ENCODE results near the gene CACNA1C.
A peak's percentile ranks its signal among the peaks of the same experiment; 100 is the strongest.

The CACNA1C gene

GRCh38 chr12:2378835-2379330 lies 326.1 kb downstream of the CACNA1C start:
- DNase-seq = no peak

- no peak for DNase-seq
Observed at GRCh38 chr12:2380946-2381345, 328.2 kb downstream of the CACNA1C start.

DNA sequence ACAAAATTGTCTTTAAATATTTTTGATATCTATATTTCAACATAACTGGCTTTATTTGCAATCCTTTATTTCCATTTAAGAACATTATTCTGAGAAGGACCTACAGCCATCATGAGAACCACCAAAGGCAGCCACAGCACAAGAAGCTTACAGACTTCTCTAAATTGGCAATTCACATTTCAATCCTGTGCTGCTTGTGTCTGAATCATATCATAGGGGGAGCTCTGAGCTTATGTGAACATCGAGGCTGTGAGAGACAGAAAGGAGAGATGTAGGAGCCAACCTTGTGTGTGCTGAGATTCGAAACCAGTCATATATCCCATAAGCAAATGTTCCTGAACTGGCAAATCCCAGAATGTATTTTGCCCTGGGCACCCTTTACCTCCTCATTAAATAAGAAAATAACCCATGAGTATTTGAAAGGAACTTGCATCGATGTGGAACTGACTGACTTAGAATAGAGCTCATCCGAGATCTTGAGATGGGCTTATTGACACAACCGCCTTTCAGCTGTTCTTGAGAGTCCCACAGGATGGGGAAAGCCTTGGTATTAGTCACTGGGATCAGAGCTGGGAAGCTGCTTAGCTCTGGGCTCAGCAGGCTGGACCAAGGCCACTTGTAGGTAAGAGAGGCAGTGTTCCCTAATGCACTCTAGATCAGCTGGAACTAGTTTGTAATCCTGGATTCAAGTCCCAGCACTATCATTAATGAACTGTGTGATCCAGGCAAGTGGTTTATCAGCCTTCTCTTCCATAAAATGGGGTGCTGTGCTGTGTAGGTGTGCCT lies 329.8 kb downstream of the CACNA1C start:
- DNase-seq = no peak

DNA sequence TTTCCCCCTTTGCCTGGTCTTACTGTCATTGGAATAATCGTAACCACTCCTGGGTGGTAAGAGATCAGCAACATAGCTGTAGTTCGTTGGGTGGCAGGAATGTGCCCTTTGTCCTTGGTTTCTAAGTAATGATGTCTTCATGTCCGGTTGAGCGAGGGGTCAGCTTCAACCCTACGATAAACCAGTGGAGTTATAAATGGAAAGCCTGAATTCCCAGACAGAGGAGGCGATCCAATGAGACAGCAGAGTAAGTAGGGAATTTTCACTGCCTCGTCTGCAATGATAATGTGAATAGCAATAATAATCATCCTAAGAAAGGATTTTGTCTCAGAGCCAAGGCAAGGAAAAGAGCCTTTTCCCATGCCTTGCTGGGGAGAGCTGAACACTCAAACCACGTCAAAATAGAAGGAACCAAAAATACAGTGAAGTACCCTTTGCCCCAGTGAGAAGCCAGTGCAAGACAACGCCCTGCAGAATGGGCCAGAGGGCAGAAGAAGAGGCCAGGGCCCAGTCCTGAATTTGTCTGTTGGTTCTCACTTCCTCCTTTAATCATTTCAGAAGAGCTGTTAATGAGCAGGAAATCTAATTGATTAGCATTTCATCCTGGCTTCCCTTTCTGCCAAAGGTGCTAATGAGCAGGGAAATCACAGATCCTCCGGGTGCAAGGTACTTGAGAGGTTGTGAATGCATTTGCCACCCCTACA lies 330.7 kb downstream of the CACNA1C start:
- DNase-seq = no peak

DNA sequence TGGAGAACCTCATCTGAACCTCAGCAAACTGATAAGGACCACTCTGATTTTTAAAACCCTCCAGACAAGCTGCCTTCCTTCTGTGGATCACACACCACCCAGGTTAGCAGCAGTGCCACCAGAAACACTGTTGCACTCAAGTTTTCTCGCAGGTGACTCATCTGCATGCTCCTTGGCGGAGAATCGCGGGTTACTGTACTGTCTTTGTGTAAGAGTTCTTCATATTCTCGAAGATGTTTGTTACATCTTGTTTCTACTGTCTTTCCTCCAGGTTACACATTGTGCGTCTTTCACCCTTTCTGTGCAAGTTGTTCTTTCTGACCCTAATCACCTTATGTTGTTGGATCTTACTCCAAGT lies 331.2 kb downstream of the CACNA1C start:
- no peak for DNase-seq

GRCh38 chr12:2384533-2385351 lies 332.0 kb downstream of the CACNA1C start:
- no peak for DNase-seq

DNA sequence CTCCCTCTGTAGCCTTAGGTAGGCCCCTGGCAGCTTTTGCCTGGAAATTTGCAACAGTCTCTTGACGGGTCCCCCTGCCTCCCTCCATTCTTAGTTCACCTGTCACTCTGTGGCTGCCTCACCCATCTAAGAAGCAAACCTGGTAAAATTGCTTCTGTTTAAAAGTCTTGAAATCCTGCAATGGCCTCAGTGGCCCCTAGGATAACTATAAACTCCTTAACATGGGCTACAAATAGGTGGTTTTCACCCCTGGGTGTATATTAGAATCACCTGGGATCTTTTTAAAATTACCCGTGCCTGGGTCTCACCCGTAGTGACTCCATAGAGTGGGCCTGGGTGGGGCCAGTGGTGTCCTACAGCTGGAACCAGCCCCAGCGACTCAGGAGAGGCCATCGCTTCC lies 332.7 kb downstream of the CACNA1C start:
- no peak for DNase-seq

- DNase-seq = no peak
Observed at GRCh38 chr12:2386566-2386965, 333.8 kb downstream of the CACNA1C start.

GRCh38 chr12:2387103-2387834 lies 334.5 kb downstream of the CACNA1C start:
- DNase-seq = peak; percentile 70

GRCh38 chr12:2389079-2389790 lies 336.4 kb downstream of the CACNA1C start:
- no peak for DNase-seq

- no peak for DNase-seq
Observed at GRCh38 chr12:2390133-2390532, 337.3 kb downstream of the CACNA1C start.

DNA sequence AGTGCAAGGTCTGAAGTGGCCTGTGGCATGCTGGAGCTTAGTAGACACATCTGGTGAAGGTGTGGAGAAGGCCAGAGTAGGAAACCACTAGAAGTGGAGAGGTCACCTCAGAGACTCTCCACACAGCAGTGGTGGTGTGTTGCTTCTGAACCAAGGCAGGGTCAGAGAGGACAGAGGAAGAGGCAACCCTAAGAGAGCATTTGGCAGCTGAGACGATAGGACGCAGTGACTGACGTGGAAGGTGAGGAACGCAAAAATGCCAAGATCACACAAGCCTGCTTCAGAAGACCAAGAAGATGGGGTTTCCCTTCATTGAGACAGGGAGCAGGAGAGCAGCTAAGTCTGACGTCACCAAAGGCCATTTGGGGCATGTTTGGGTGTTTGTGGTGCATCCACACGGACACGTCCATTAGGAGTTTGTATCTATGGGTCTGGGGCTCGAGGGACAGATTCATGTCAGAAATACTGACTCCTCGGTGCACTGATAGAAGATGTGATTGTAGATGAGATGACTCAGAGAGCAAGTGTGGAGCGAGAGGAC lies 338.1 kb downstream of the CACNA1C start:
- DNase-seq = no peak

GRCh38 chr12:2391740-2392331 lies 339.0 kb downstream of the CACNA1C start:
- no peak for DNase-seq

DNA sequence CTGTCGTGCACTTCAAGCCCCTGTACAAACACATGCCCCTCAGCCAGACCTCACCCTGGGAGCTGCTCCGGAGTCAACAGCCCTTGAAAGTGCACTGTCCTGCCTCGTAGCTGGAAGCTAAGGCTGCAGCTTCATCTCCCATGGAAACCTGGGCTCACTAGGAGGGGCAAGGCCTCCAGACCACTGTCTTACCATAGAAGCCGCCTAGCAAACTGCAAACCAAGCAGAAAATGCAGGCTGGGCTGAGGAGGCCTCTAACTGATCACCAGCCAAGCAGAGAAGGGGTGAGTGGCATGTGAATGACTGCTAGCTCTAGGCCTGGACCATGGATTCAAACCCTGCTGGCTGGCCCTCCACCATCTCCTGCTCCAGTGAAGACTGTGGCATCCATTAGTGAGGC lies 340.2 kb downstream of the CACNA1C start:
- no peak for DNase-seq

GRCh38 chr12:2393996-2394395 lies 341.2 kb downstream of the CACNA1C start:
- no peak for DNase-seq

GRCh38 chr12:2395354-2395977 lies 342.7 kb downstream of the CACNA1C start:
- DNase-seq = peak; percentile 73

- no peak for DNase-seq
Observed at GRCh38 chr12:2396448-2396871, 343.7 kb downstream of the CACNA1C start.

- DNase-seq = no peak
Observed at GRCh38 chr12:2397356-2398045, 344.7 kb downstream of the CACNA1C start.

GRCh38 chr12:2401040-2401439 lies 348.3 kb downstream of the CACNA1C start:
- no peak for DNase-seq

DNA sequence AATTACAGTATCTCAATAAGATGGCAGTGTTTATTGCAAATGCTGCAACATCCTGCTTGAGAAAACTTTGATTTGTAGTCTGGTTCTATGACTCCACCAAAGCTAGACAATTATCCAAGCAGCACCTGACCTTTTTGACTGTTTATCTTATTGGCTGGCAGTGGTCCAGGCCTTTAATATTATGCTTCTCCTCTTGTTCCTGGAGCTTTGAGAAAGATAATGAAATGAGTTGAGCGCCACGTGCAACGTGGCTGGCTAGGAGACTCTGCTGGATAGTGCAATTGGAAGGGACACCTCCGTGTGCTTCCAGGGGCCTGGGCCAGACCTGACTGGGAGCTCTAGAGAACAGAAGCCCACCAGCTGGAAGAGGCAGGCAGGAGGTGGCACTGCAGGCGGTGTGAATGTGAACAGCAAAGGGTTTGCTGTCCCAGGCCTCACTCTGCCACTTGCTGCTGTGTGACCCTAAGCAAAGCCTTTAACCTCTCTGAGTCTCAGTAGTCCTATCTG lies 349.3 kb downstream of the CACNA1C start:
- DNase-seq = no peak

Data from stimulated activated CD8-positive, alpha-beta memory T cell treated with anti-CD3 and anti-CD28 coated beads, Interleukin-4, amount 100 ng/mL, for 48 hours (primary cell).